Stimulated activated CD8-positive, alpha-beta memory T cell treated with anti-CD3 and anti-CD28 coated beads, Interleukin-7, amount 100 ng/mL, for 24 hours (primary cell): Measurements from ENCODE around the gene CLSTN1.

Experiments used
- DNase-seq: peaks from one replicate; pipeline ENCODE4 v3.0.0-alpha.2; 2020; ENCODE audit warnings: low read depth

CLSTN1 gene

GRCh38 chr1:9850442-9851162 is 26.8 kb upstream of the CLSTN1 start:
- no peak for DNase-seq

- no peak for DNase-seq
Observed at GRCh38 chr1:9849691-9850441, 26.1 kb upstream of the CLSTN1 start.

GRCh38 chr1:9848022-9848421 is 24.3 kb upstream of the CLSTN1 start:
- DNase-seq: no peak

GRCh38 chr1:9847269-9847668 is 23.5 kb upstream of the CLSTN1 start:
- DNase-seq: no peak

- DNase-seq: no peak
Observed at GRCh38 chr1:9846611-9847171, 22.9 kb upstream of the CLSTN1 start.

- DNase-seq: no peak
Observed at GRCh38 chr1:9845914-9846313, 22.1 kb upstream of the CLSTN1 start.

- DNase-seq: no peak
Observed at GRCh38 chr1:9844756-9845155, 21.0 kb upstream of the CLSTN1 start.

GRCh38 chr1:9844106-9844505 is 20.3 kb upstream of the CLSTN1 start:
- DNase-seq: no peak

- no peak for DNase-seq
Observed at GRCh38 chr1:9843576-9843945, 19.8 kb upstream of the CLSTN1 start.

- DNase-seq: no peak
Observed at GRCh38 chr1:9842781-9843575, 19.2 kb upstream of the CLSTN1 start.

- DNase-seq: no peak
Observed at GRCh38 chr1:9842073-9842711, 18.4 kb upstream of the CLSTN1 start.

- no peak for DNase-seq
Observed at GRCh38 chr1:9841460-9841859, 17.7 kb upstream of the CLSTN1 start.

- no peak for DNase-seq
Observed at GRCh38 chr1:9840176-9840575, 16.4 kb upstream of the CLSTN1 start.

GRCh38 chr1:9838946-9839345 is 15.2 kb upstream of the CLSTN1 start:
- no peak for DNase-seq

- DNase-seq: no peak
Observed at GRCh38 chr1:9836632-9836960, 12.8 kb upstream of the CLSTN1 start.

- no peak for DNase-seq
Observed at GRCh38 chr1:9835758-9836631, 12.2 kb upstream of the CLSTN1 start.

- no peak for DNase-seq
Observed at GRCh38 chr1:9835404-9835757, 11.6 kb upstream of the CLSTN1 start.

GRCh38 chr1:9833632-9834031 is 9.9 kb upstream of the CLSTN1 start:
- DNase-seq: no peak

GRCh38 chr1:9827558-9828185 is 3.9 kb upstream of the CLSTN1 start:
- no peak for DNase-seq

GRCh38 chr1:9826616-9827015 is 2.9 kb upstream of the CLSTN1 start:
- no peak for DNase-seq

- DNase-seq: no peak
Observed at GRCh38 chr1:9826087-9826486, 2.3 kb upstream of the CLSTN1 start.
